ENCODE measurements around the gene STH. TPM values are rescaled to one million over a fixed set of nuclear protein-coding genes. Genes with fewer than 3 reads are reported as not detected.

STH gene
- total RNA-seq, 1 donor from 2014 or later, result not detected

DNA sequence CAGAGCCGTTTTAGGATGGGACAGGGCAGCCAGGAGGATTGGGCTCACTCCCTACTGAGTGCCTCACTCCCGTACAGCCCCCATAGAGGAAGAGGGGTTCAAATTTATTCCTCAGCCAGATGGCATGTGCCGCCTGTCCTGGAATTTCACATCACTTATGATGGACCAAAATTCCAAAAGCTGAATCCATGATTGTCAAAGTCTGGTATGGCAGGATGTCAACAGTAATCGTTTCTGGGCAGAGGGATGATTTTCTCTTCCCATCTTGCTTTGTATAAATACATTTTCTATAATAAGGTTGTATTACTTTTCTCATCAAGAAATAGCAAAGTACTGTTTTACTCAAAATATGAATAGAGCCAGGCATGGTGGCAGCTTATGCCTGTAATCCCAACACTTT lies 38.7 kb upstream of the STH start:
- Histone ChIP-seq H3K4me2 (no peak overlapping the region), H3K9ac (no peak overlapping the region), H3K4me1 (no peaks in the 10 kb centered on the region), H2AFZ (replicated peaks) (no peak overlapping the region), H3K27me3 (no peaks in the 10 kb centered on the region), H3K36me3 (no peaks in the 10 kb centered on the region), H3K79me2 (ENCODE audit: low read depth) (no peaks in the 10 kb centered on the region), H3K9me3 (ENCODE audit: low read depth) (no peaks in the 10 kb centered on the region), H3K4me3 (no peak overlapping the region), H4K20me1 (ENCODE audit: low read depth) (no peaks in the 10 kb centered on the region), H3F3A (ENCODE audit: low read depth) (no peaks in the 10 kb centered on the region), H3K27ac (no peak overlapping the region)
- no peak for TF ChIP-seq EZH2 (IDR thresholded peaks at IDR 0.05)
- no peak for TF ChIP-seq EZH2phosphoT487 (IDR thresholded peaks at IDR 0.05)
- TF ChIP-seq, protein P1, sequence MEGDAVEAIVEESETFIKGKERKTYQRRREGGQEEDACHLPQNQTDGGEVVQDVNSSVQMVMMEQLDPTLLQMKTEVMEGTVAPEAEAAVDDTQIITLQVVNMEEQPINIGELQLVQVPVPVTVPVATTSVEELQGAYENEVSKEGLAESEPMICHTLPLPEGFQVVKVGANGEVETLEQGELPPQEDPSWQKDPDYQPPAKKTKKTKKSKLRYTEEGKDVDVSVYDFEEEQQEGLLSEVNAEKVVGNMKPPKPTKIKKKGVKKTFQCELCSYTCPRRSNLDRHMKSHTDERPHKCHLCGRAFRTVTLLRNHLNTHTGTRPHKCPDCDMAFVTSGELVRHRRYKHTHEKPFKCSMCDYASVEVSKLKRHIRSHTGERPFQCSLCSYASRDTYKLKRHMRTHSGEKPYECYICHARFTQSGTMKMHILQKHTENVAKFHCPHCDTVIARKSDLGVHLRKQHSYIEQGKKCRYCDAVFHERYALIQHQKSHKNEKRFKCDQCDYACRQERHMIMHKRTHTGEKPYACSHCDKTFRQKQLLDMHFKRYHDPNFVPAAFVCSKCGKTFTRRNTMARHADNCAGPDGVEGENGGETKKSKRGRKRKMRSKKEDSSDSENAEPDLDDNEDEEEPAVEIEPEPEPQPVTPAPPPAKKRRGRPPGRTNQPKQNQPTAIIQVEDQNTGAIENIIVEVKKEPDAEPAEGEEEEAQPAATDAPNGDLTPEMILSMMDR (IDR thresholded peaks at IDR 0.05), result no peak
- Mint-ChIP-seq H3K4me3 (no peak overlapping the region), H3K27me3 (ENCODE audit: insufficient read depth, low read depth) (no peaks in the 10 kb centered on the region), H3K4me1 (no peaks in the 10 kb centered on the region), H3K27ac (no peak overlapping the region), H3K36me3 (no peaks in the 10 kb centered on the region), H3K9me3 (no peaks in the 10 kb centered on the region)
- no peak for DNase-seq (ENCODE audit: low spot score)

DNA sequence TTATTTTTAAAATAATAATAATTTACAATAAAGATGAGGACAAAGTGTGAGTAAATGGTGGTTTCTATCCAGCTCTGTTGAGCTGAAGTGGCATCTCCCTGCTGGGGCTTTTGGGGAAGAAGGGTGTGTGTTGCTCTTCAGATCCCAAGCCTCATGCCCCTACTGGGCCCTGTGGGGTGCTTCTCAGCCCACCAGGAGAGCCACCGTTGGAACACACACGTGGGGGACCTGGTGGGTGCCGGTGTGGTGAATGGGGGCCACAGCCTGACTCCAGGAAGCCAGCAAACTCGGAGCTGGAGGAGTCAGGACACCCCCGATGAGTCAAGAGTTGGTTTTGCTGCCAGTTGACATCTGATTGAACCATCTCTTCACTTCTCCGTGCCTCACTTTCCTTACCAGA lies 37.8 kb upstream of the STH start:
- TF ChIP-seq EZH2phosphoT487 (IDR thresholded peaks at IDR 0.05), result no peak
- TF ChIP-seq, protein P1 (IDR thresholded peaks at IDR 0.05), result no peak
- TF ChIP-seq EZH2 (IDR thresholded peaks at IDR 0.05), result no peak
- no peak overlapping the region for H2AFZ ChIP-seq (replicated peaks)
- Mint-ChIP-seq H3K36me3 (no peaks in the 10 kb centered on the region), H3K27ac (no peak overlapping the region), H3K9me3 (no peaks in the 10 kb centered on the region), H3K27me3 (ENCODE audit: insufficient read depth, low read depth) (no peaks in the 10 kb centered on the region), H3K4me1 (no peaks in the 10 kb centered on the region), H3K4me3 (no peak overlapping the region)
- DNase-seq (ENCODE audit: low spot score), result no peak
- H3K9ac ChIP-seq, result no peak overlapping the region
- no peak overlapping the region for H3K4me3 ChIP-seq
- no peaks in the 10 kb centered on the region for H3K36me3 ChIP-seq
- no peak overlapping the region for H3K27ac ChIP-seq
- H3K4me2 ChIP-seq, result no peak overlapping the region
- H3K9me3 ChIP-seq (ENCODE audit: low read depth), result no peaks in the 10 kb centered on the region
- H3K27me3 ChIP-seq, result no peaks in the 10 kb centered on the region
- H4K20me1 ChIP-seq (ENCODE audit: low read depth), result no peaks in the 10 kb centered on the region
- no peaks in the 10 kb centered on the region for H3K4me1 ChIP-seq
- H3K79me2 ChIP-seq (ENCODE audit: low read depth), result no peaks in the 10 kb centered on the region
- H3F3A ChIP-seq (ENCODE audit: low read depth), result no peaks in the 10 kb centered on the region

DNA sequence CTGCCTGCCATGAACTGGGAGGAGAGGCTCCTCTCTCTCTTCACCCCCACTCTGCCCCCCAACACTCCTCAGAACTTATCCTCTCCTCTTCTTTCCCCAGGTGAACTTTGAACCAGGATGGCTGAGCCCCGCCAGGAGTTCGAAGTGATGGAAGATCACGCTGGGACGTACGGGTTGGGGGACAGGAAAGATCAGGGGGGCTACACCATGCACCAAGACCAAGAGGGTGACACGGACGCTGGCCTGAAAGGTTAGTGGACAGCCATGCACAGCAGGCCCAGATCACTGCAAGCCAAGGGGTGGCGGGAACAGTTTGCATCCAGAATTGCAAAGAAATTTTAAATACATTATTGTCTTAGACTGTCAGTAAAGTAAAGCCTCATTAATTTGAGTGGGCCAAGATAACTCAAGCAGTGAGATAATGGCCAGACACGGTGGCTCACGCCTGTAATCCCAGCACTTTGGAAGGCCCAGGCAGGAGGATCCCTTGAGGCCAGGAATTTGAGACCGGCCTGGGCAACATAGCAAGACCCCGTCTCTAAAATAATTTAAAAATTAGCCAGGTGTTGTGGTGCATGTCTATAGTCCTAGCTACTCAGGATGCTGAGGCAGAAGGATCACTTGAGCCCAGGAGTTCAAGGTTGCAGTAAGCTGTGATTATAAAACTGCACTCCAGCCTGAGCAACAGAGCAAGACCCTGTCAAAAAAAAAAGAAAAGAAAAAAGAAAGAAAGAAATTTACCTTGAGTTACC lies 36.7 kb upstream of the STH start:
- Histone ChIP-seq H3K27me3 (no peaks in the 10 kb centered on the region), H3K9ac (no peak overlapping the region), H3K79me2 (ENCODE audit: low read depth) (no peaks in the 10 kb centered on the region), H3K27ac (no peak overlapping the region), H4K20me1 (ENCODE audit: low read depth) (no peaks in the 10 kb centered on the region), H2AFZ (replicated peaks) (no peak overlapping the region), H3K36me3 (no peaks in the 10 kb centered on the region), H3F3A (ENCODE audit: low read depth) (no peaks in the 10 kb centered on the region), H3K9me3 (ENCODE audit: low read depth) (no peaks in the 10 kb centered on the region), H3K4me3 (no peak overlapping the region), H3K4me1 (no peaks in the 10 kb centered on the region), H3K4me2 (no peak overlapping the region)
- TF ChIP-seq EZH2 (IDR thresholded peaks at IDR 0.05) (no peak), EZH2phosphoT487 (IDR thresholded peaks at IDR 0.05) (no peak)
- TF ChIP-seq, protein P1 (IDR thresholded peaks at IDR 0.05), result no peak
- no peak overlapping the region for H3K27ac Mint-ChIP-seq
- no peaks in the 10 kb centered on the region for H3K9me3 Mint-ChIP-seq
- no peak overlapping the region for H3K4me3 Mint-ChIP-seq
- DNase-seq (ENCODE audit: low spot score), result no peak
- H3K27me3 Mint-ChIP-seq (ENCODE audit: insufficient read depth, low read depth), result peaks cover under 1% of the 10 kb centered on the region
- H3K4me1 Mint-ChIP-seq, result no peaks in the 10 kb centered on the region
- no peaks in the 10 kb centered on the region for H3K36me3 Mint-ChIP-seq

Measured in neural progenitor cell (in vitro differentiated cells).